ENCODE results near the gene FAM83F. TPM values are rescaled to one million over a fixed set of nuclear protein-coding genes. Genes with fewer than 3 reads are reported as not detected.

The FAM83F gene
- total and polyA plus RNA-seq, 10 of the 15 experiments (the other 5 are each of a cell fraction or from before 2014, with no cell fraction given) = 0.01 to 0.05 (median 0.01) TPM; not detected in 7

- H3K9me3 ChIP-seq (replicated peaks; ENCODE audit: control insufficient read depth, insufficient read depth, low read length) = no peaks in the 10 kb centered on the region
- no peak overlapping the region for H3K4me3 ChIP-seq
- H2AFZ ChIP-seq (ENCODE audit: control insufficient read depth, low read depth, low read length) = no peak overlapping the region
- intact Hi-C loops (cut with micrococcal nuclease; ENCODE audit: unreplicated experiment) = loop anchor here (10.0 kb wide), 1 partner anchor 93 kb away; no protein-coding TSS in a partner anchor
- H3K4me2 ChIP-seq (ENCODE audit: control insufficient read depth, insufficient read depth) = no peak overlapping the region
- H3K79me2 ChIP-seq (ENCODE audit: control insufficient read depth, insufficient read depth, low read length) = no peaks in the 10 kb centered on the region
- CTCF ChIA-PET = interaction anchor here (0.6 to 1.7 kb wide), 8 partner anchors 15 to 499 kb away, joined by 3 to 12 read pairs (median 3); no protein-coding TSS in a partner anchor
- FAIRE-seq (no peak), DNase-seq (ENCODE audit: low read depth, low spot score) (no peak), ATAC-seq (no peak)
- H3K36me3 ChIP-seq (ENCODE audit: control insufficient read depth in 2 of 2, insufficient read depth in 2 of 2, low read length in 1 of 2) = no peaks in the 10 kb centered on the region
- no peaks in the 10 kb centered on the region for H3K4me1 ChIP-seq (ENCODE audit: control insufficient read depth, insufficient read depth, low read length)
- WGBS (ENCODE audit: insufficient coverage, insufficient replicate concordance, low lambda C conversion rate, missing lambda C conversion rate) = 35% methylated on average over 6 of the region's 6 CpGs
- SMC1A ChIA-PET (ENCODE audit: uncharacterized antibody, unreplicated experiment) = interaction anchor here (1.6 to 3.5 kb wide), 2 partner anchors 8 to 320 kb away, joined by 3 to 12 read pairs; no protein-coding TSS in a partner anchor
- no TSS peak for BruUV-seq (replicated peaks)
- POLR2A ChIA-PET = interaction anchor here (1.0 kb wide), 1 partner anchor 317 kb away, joined by 3 read pairs; no protein-coding TSS in a partner anchor
- H4K20me1 ChIP-seq (ENCODE audit: control insufficient read depth, insufficient read depth) = no peaks in the 10 kb centered on the region
- H3K27me3 ChIP-seq (replicated peaks in 1 of 2; ENCODE audit: control insufficient read depth in 2 of 2, insufficient read depth in 2 of 2, low read length in 1 of 2) = peaks cover 0 to 1% of the 10 kb centered on the region in 2 experiments; a peak in 1 of 4 replicates
- in situ Hi-C loops (cut with MboI) = loop anchor here (5.0 kb wide), 1 partner anchor 486 kb away; no protein-coding TSS in a partner anchor
- no peak overlapping the region for H3K9ac ChIP-seq (ENCODE audit: control insufficient read depth, insufficient read depth, low read length)
- RAD21 ChIA-PET (ENCODE audit: unreplicated experiment) = no interaction called here
- no peak overlapping the region for H3K27ac ChIP-seq (ENCODE audit: control insufficient read depth, insufficient read depth)
- TF ChIP-seq SRF (IDR thresholded peaks at IDR 0.05; ENCODE audit: low read depth in 2 of 2, low read length in 2 of 2) (no peak), PKNOX1 (IDR thresholded peaks at IDR 0.05) (no peak), RCOR1 (conservative IDR thresholded peaks at IDR 0.05; ENCODE audit: low read depth, low read length) (no peak), SMAD5 (IDR thresholded peaks at IDR 0.05; ENCODE audit: low read depth) (no peak), SPI1 (IDR thresholded peaks at IDR 0.05; ENCODE audit: borderline replicate concordance, insufficient read depth, low read depth, low read length) (no peak), LARP7 (IDR thresholded peaks at IDR 0.05) (no peak), ZBTB33 (IDR thresholded peaks at IDR 0.05) (no peak), NR2C2 (IDR thresholded peaks at IDR 0.05; ENCODE audit: borderline replicate concordance, control insufficient read depth, insufficient read length, low read depth) (no peak), NFIC (IDR thresholded peaks at IDR 0.05; ENCODE audit: low read depth, low read length) (no peak), NFYB (IDR thresholded peaks at IDR 0.05; ENCODE audit: insufficient read depth, low read depth, low read length) (no peak), MAX (IDR thresholded peaks at IDR 0.05; ENCODE audit: low read depth, low read length) (no peak), NFYA (IDR thresholded peaks at IDR 0.05; ENCODE audit: borderline replicate concordance, low read depth, low read length) (no peak), REST (IDR thresholded peaks at IDR 0.05; ENCODE audit: low read depth, low read length) (no peak), HDAC6 (IDR thresholded peaks at IDR 0.05; ENCODE audit: unreplicated experiment) (no peak), TBL1XR1 (IDR thresholded peaks at IDR 0.05; ENCODE audit: low read depth, low read length) (no peak), MTA3 (IDR thresholded peaks at IDR 0.05; ENCODE audit: borderline replicate concordance, low read length) (no peak), CEBPB (IDR thresholded peaks at IDR 0.05; ENCODE audit: borderline replicate concordance in 1 of 2, low read depth in 2 of 2, low read length in 2 of 2) (no peak), ZNF384 (IDR thresholded peaks at IDR 0.05; ENCODE audit: borderline replicate concordance, low read depth, low read length) (no peak), POU2F2 (IDR thresholded peaks at IDR 0.05; ENCODE audit: borderline replicate concordance, low read depth, low read length) (no peak)
Observed at GRCh38 chr22:40028098-40028425, 33.3 kb downstream of the FAM83F start.

Measured in GM12878 (cell line).